ENCODE results near the gene FBXL13.
"Not testable (repeated sequence)": the region's sequence is repeated elsewhere in the genome, so short reads cannot be mapped to it uniquely, and the experiment has no call there.

Gene FBXL13

GRCh38 chr7:103020876-103021275 lies 53.7 kb downstream of the FBXL13 start:
- not testable (repeated sequence) for H3K79me1 ChIP-seq (ENCODE audit: low read length); H3K4me1 ChIP-seq (ENCODE audit: control insufficient read depth, low read depth, low read length); DNase-seq; H3K36me3 ChIP-seq (ENCODE audit: control insufficient read depth, insufficient read depth, low read length); H3K27ac ChIP-seq (ENCODE audit: low read depth, low read length); H3K4ac ChIP-seq (ENCODE audit: low read depth, low read length); H2BK120ac ChIP-seq (ENCODE audit: low read depth, low read length); H3K18ac ChIP-seq (ENCODE audit: low read length); H3K9ac ChIP-seq (ENCODE audit: low read length); H2BK15ac ChIP-seq (replicated peaks; ENCODE audit: low read depth); H3K56ac ChIP-seq (ENCODE audit: low read length); H4K5ac ChIP-seq (ENCODE audit: low read length); H2AK5ac ChIP-seq (ENCODE audit: low read length); H3K4me2 ChIP-seq (ENCODE audit: low read length); H3K23ac ChIP-seq (ENCODE audit: low read length); H2BK5ac ChIP-seq (ENCODE audit: low read length); H3K27me3 ChIP-seq (ENCODE audit: insufficient read depth, low read length, poor library complexity); H4K8ac ChIP-seq (ENCODE audit: low read depth, low read length); H3K4me3 ChIP-seq (ENCODE audit: low read length); H3K79me2 ChIP-seq (ENCODE audit: control insufficient read depth, insufficient read depth, low read length)
- WGBS (ENCODE audit: extremely low coverage, insufficient coverage, low lambda C conversion rate): no CpG with 5 or more reads among the region's 3 CpGs

GRCh38 chr7:103018295-103018694 lies 56.3 kb downstream of the FBXL13 start:
- H2BK5ac ChIP-seq (ENCODE audit: low read length); H3K4me3 ChIP-seq (ENCODE audit: low read length); DNase-seq: not testable (repeated sequence)

GRCh38 chr7:103011650-103012049 lies 62.9 kb downstream of the FBXL13 start:
- H3K9ac ChIP-seq (ENCODE audit: low read length): no peak overlapping the region
- H3K4me1 ChIP-seq (ENCODE audit: control insufficient read depth, low read depth, low read length): no peaks in the 10 kb centered on the region
- no peaks in the 10 kb centered on the region for H3K79me2 ChIP-seq (ENCODE audit: control insufficient read depth, insufficient read depth, low read length)
- H3K27me3 ChIP-seq (ENCODE audit: insufficient read depth, low read length, poor library complexity): no peaks in the 10 kb centered on the region
- H3K36me3 ChIP-seq (ENCODE audit: control insufficient read depth, insufficient read depth, low read length): no peaks in the 10 kb centered on the region
- H4K8ac ChIP-seq (ENCODE audit: low read depth, low read length): no peak overlapping the region
- DNase-seq: no peak
- no CpG with 5 or more reads among the region's 3 CpGs for WGBS (ENCODE audit: extremely low coverage, insufficient coverage, low lambda C conversion rate)
- no peak overlapping the region for H4K5ac ChIP-seq (ENCODE audit: low read length)
- H3K56ac ChIP-seq (ENCODE audit: low read length): no peak overlapping the region
- H3K79me1 ChIP-seq (ENCODE audit: low read length): no peaks in the 10 kb centered on the region
- no peak overlapping the region for H3K18ac ChIP-seq (ENCODE audit: low read length)
- no peak overlapping the region for H3K4ac ChIP-seq (ENCODE audit: low read depth, low read length)
- no peak overlapping the region for H2AK5ac ChIP-seq (ENCODE audit: low read length)
- no peak overlapping the region for H2BK5ac ChIP-seq (ENCODE audit: low read length)
- H3K4me2 ChIP-seq (ENCODE audit: low read length): no peak overlapping the region
- no peak overlapping the region for H3K4me3 ChIP-seq (ENCODE audit: low read length)
- no peak overlapping the region for H3K27ac ChIP-seq (ENCODE audit: low read depth, low read length)
- H2BK120ac ChIP-seq (ENCODE audit: low read depth, low read length): no peak overlapping the region
- no peak overlapping the region for H3K23ac ChIP-seq (ENCODE audit: low read length)
- no peak overlapping the region for H2BK15ac ChIP-seq (replicated peaks; ENCODE audit: low read depth)

More at GRCh38 chr7:103018295-103018694, 56.3 kb downstream of the FBXL13 start:
- not testable (repeated sequence) for H2BK120ac ChIP-seq (ENCODE audit: low read depth, low read length); H3K36me3 ChIP-seq (ENCODE audit: control insufficient read depth, insufficient read depth, low read length); H3K27ac ChIP-seq (ENCODE audit: low read depth, low read length); H3K18ac ChIP-seq (ENCODE audit: low read length); H2BK15ac ChIP-seq (replicated peaks; ENCODE audit: low read depth); H3K4ac ChIP-seq (ENCODE audit: low read depth, low read length); H3K4me2 ChIP-seq (ENCODE audit: low read length); H4K8ac ChIP-seq (ENCODE audit: low read depth, low read length); H4K5ac ChIP-seq (ENCODE audit: low read length); H3K9ac ChIP-seq (ENCODE audit: low read length); H3K23ac ChIP-seq (ENCODE audit: low read length); H3K79me2 ChIP-seq (ENCODE audit: control insufficient read depth, insufficient read depth, low read length); H3K56ac ChIP-seq (ENCODE audit: low read length); H2AK5ac ChIP-seq (ENCODE audit: low read length); H3K4me1 ChIP-seq (ENCODE audit: control insufficient read depth, low read depth, low read length); H3K27me3 ChIP-seq (ENCODE audit: insufficient read depth, low read length, poor library complexity); H3K79me1 ChIP-seq (ENCODE audit: low read length)
- no CpG with 5 or more reads among the region's 3 CpGs for WGBS (ENCODE audit: extremely low coverage, insufficient coverage, low lambda C conversion rate)

GRCh38 chr7:103010211-103010610 lies 64.4 kb downstream of the FBXL13 start:
- H3K4me3 ChIP-seq (ENCODE audit: low read length): no peak overlapping the region
- H3K27ac ChIP-seq (ENCODE audit: low read depth, low read length): no peak overlapping the region
- H4K8ac ChIP-seq (ENCODE audit: low read depth, low read length): no peak overlapping the region
- H2BK120ac ChIP-seq (ENCODE audit: low read depth, low read length): no peak overlapping the region
- H3K79me2 ChIP-seq (ENCODE audit: control insufficient read depth, insufficient read depth, low read length): no peaks in the 10 kb centered on the region
- DNase-seq: no peak
- H2BK5ac ChIP-seq (ENCODE audit: low read length): no peak overlapping the region
- no peak overlapping the region for H4K5ac ChIP-seq (ENCODE audit: low read length)
- no peak overlapping the region for H2BK15ac ChIP-seq (replicated peaks; ENCODE audit: low read depth)
- no peak overlapping the region for H3K4ac ChIP-seq (ENCODE audit: low read depth, low read length)
- H2AK5ac ChIP-seq (ENCODE audit: low read length): no peak overlapping the region
- no peak overlapping the region for H3K9ac ChIP-seq (ENCODE audit: low read length)
- H3K27me3 ChIP-seq (ENCODE audit: insufficient read depth, low read length, poor library complexity): no peaks in the 10 kb centered on the region
- no CpG with 5 or more reads among the region's 1 CpG for WGBS (ENCODE audit: extremely low coverage, insufficient coverage, low lambda C conversion rate)
- H3K18ac ChIP-seq (ENCODE audit: low read length): no peak overlapping the region
- no peak overlapping the region for H3K4me2 ChIP-seq (ENCODE audit: low read length)
- no peaks in the 10 kb centered on the region for H3K36me3 ChIP-seq (ENCODE audit: control insufficient read depth, insufficient read depth, low read length)
- no peaks in the 10 kb centered on the region for H3K79me1 ChIP-seq (ENCODE audit: low read length)
- H3K23ac ChIP-seq (ENCODE audit: low read length): no peak overlapping the region
- H3K4me1 ChIP-seq (ENCODE audit: control insufficient read depth, low read depth, low read length): no peaks in the 10 kb centered on the region
- H3K56ac ChIP-seq (ENCODE audit: low read length): no peak overlapping the region

GRCh38 chr7:103009466-103010185 lies 65.0 kb downstream of the FBXL13 start:
- Histone ChIP-seq H3K36me3 (ENCODE audit: control insufficient read depth, insufficient read depth, low read length) (no peaks in the 10 kb centered on the region), H3K4me2 (ENCODE audit: low read length) (no peak overlapping the region), H4K5ac (ENCODE audit: low read length) (no peak overlapping the region), H2BK120ac (ENCODE audit: low read depth, low read length) (no peak overlapping the region), H3K4ac (ENCODE audit: low read depth, low read length) (no peak overlapping the region), H3K27ac (ENCODE audit: low read depth, low read length) (no peak overlapping the region), H3K4me3 (ENCODE audit: low read length) (no peak overlapping the region), H2BK15ac (replicated peaks; ENCODE audit: low read depth) (no peak overlapping the region), H3K9ac (ENCODE audit: low read length) (no peak overlapping the region), H3K79me1 (ENCODE audit: low read length) (no peaks in the 10 kb centered on the region), H2BK5ac (ENCODE audit: low read length) (no peak overlapping the region), H3K79me2 (ENCODE audit: control insufficient read depth, insufficient read depth, low read length) (no peaks in the 10 kb centered on the region), H3K27me3 (ENCODE audit: insufficient read depth, low read length, poor library complexity) (no peaks in the 10 kb centered on the region), H3K4me1 (ENCODE audit: control insufficient read depth, low read depth, low read length) (no peaks in the 10 kb centered on the region), H4K8ac (ENCODE audit: low read depth, low read length) (no peak overlapping the region), H3K56ac (ENCODE audit: low read length) (no peak overlapping the region), H3K18ac (ENCODE audit: low read length) (no peak overlapping the region), H3K23ac (ENCODE audit: low read length) (no peak overlapping the region), H2AK5ac (ENCODE audit: low read length) (no peak overlapping the region)
- no CpG with 5 or more reads among the region's 5 CpGs for WGBS (ENCODE audit: extremely low coverage, insufficient coverage, low lambda C conversion rate)
- DNase-seq: no peak

- H3K4me2 ChIP-seq (ENCODE audit: low read length): no peak overlapping the region
- WGBS (ENCODE audit: extremely low coverage, insufficient coverage, low lambda C conversion rate): no CpG with 5 or more reads among the region's 1 CpG
- no peaks in the 10 kb centered on the region for H3K79me2 ChIP-seq (ENCODE audit: control insufficient read depth, insufficient read depth, low read length)
- H3K4me3 ChIP-seq (ENCODE audit: low read length): no peak overlapping the region
- H3K23ac ChIP-seq (ENCODE audit: low read length): no peak overlapping the region
- no peak overlapping the region for H2BK5ac ChIP-seq (ENCODE audit: low read length)
- no peaks in the 10 kb centered on the region for H3K4me1 ChIP-seq (ENCODE audit: control insufficient read depth, low read depth, low read length)
- no peaks in the 10 kb centered on the region for H3K27me3 ChIP-seq (ENCODE audit: insufficient read depth, low read length, poor library complexity)
- no peak overlapping the region for H3K27ac ChIP-seq (ENCODE audit: low read depth, low read length)
- H3K56ac ChIP-seq (ENCODE audit: low read length): no peak overlapping the region
- no peak overlapping the region for H3K4ac ChIP-seq (ENCODE audit: low read depth, low read length)
- no peak overlapping the region for H3K18ac ChIP-seq (ENCODE audit: low read length)
- H3K36me3 ChIP-seq (ENCODE audit: control insufficient read depth, insufficient read depth, low read length): no peaks in the 10 kb centered on the region
- no peak for DNase-seq
- H2BK15ac ChIP-seq (replicated peaks; ENCODE audit: low read depth): no peak overlapping the region
- H4K8ac ChIP-seq (ENCODE audit: low read depth, low read length): no peak overlapping the region
- H3K79me1 ChIP-seq (ENCODE audit: low read length): no peaks in the 10 kb centered on the region
- no peak overlapping the region for H3K9ac ChIP-seq (ENCODE audit: low read length)
- no peak overlapping the region for H2AK5ac ChIP-seq (ENCODE audit: low read length)
- no peak overlapping the region for H2BK120ac ChIP-seq (ENCODE audit: low read depth, low read length)
- no peak overlapping the region for H4K5ac ChIP-seq (ENCODE audit: low read length)
Observed at GRCh38 chr7:103003004-103003403, 71.6 kb downstream of the FBXL13 start.

Measured in mesendoderm (in vitro differentiated cells).